Activated naive CD4-positive, alpha-beta T cell treated with anti-CD3 and anti-CD28 coated beads for 36 hours (primary cell): ENCODE measurements around the gene GATA2. TPM values are rescaled to one million over a fixed set of nuclear protein-coding genes. Genes with fewer than 3 reads are reported as not detected.

Experiments used
- CTCF ChIA-PET: fragments of 350-600 bp; sonication (Branson Sonifier 250); formaldehyde crosslinking; loops from one replicate; lab custom pipeline; 2021; ENCODE audit warnings: antibody characterized with exemption; lab: Charles Lee
- DNase-seq: peaks from one replicate; pipeline ENCODE4 v3.0.0-alpha.2; 2020
- H3K27ac Mint-ChIP-seq: one replicate; pipeline ENCODE4 v1.8.0; 2021; ENCODE audit warnings: mild to moderate bottlenecking, mixed read lengths
- H3K27me3 Mint-ChIP-seq: one replicate; pipeline ENCODE4 v1.8.0; 2021; ENCODE audit warnings: low read depth, mixed read lengths
- H3K36me3 Mint-ChIP-seq: one replicate; pipeline ENCODE4 v1.8.0; 2021; ENCODE audit warnings: low read depth, mixed read lengths
- H3K4me1 Mint-ChIP-seq: one replicate; pipeline ENCODE4 v1.8.0; 2021; ENCODE audit warnings: low read depth, mixed read lengths
- H3K4me3 Mint-ChIP-seq: one replicate; pipeline ENCODE4 v1.8.0; 2021; ENCODE audit warnings: mild to moderate bottlenecking, moderate library complexity, mixed read lengths
- H3K9me3 Mint-ChIP-seq: one replicate; pipeline ENCODE4 v1.8.0; 2021; ENCODE audit warnings: mixed read lengths
- intact Hi-C: fragments of 100-400 bp; cut with micrococcal nuclease; formaldehyde crosslinking; loops from one replicate; pipeline ENCODE4 v1.15.1; 2023
- total RNA-seq, 2 experiments: library from RNA; stranded (reverse); gene quantifications; one replicate each; pipeline ENCODE4 v1.2.3, GENCODE V29; 2021

Gene GATA2
- total RNA-seq, 2 experiments from 2014 or later, result 0.35 TPM; not detected in 1

DNA sequence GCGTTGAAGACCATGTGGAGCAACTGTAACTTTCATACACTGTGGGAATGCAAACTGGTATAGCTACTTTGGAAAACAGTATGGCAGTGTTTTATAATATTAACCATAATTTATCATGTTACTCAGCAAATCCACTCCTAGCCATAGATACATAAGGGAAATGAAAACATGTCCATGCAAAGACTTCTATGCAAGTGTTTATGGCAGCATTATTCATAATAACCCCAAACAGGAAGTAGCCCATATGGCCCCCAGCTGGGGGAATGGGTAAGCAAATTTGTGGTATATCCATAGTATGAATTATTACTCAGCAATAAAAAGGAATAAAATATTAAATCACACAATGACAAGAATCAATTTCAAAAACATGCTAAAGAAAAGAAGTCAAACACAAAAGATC is 23.0 kb upstream of the GATA2 start:
- H3K4me1 Mint-ChIP-seq, result no peaks in the 10 kb centered on the region
- no peak overlapping the region for H3K4me3 Mint-ChIP-seq

DNA sequence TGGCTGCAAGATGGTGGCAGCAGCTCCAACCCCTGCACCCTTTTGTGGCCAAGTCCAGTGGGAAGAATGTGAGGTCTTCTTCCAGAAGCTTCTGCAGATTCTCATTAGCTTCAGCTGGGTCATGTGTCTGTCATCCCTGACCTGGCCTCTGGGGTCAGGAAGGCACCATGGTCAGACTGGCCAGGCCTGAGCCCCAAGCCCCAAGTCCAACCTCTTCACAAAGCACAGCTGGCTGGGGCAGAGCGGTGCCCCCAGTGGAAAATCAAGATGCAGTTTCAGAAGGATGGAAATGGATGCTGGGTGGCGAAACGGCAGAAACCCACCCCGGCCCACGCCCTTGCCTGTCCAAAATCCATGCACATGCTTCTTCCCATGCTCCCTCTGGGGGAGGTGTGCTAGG is 15.9 kb upstream of the GATA2 start:
- Mint-ChIP-seq H3K27ac (no peak overlapping the region), H3K4me3 (no peak overlapping the region), H3K36me3 (peaks cover under 1% of the 10 kb centered on the region), H3K4me1 (no peaks in the 10 kb centered on the region), H3K27me3 (peaks cover 20% of the 10 kb centered on the region), H3K9me3 (peaks cover 5% of the 10 kb centered on the region)
- no peak for DNase-seq
- intact Hi-C loops, result no loop called here
- CTCF ChIA-PET, result interaction anchor here (1.0 kb wide), 1 partner anchor 10 kb away, joined by 4 read pairs; no protein-coding TSS in a partner anchor

More for the DNA sequence above, 23.0 kb upstream of the GATA2 start:
- Mint-ChIP-seq H3K9me3 (peaks cover 14% of the 10 kb centered on the region), H3K27me3 (peaks cover 44% of the 10 kb centered on the region), H3K27ac (no peak overlapping the region), H3K36me3 (peaks cover 2% of the 10 kb centered on the region)
- CTCF ChIA-PET, result no interaction called here
- no peak for DNase-seq
- intact Hi-C loops, result no loop called here

GRCh38 chr3:128506754-128507153 is 13.8 kb upstream of the GATA2 start:
- Mint-ChIP-seq H3K4me3 (no peak overlapping the region), H3K36me3 (no peaks in the 10 kb centered on the region), H3K27ac (no peak overlapping the region), H3K4me1 (no peaks in the 10 kb centered on the region), H3K27me3 (peaks cover 18% of the 10 kb centered on the region), H3K9me3 (no peaks in the 10 kb centered on the region)
- intact Hi-C loops, result no loop called here
- no peak for DNase-seq
- CTCF ChIA-PET, result interaction anchor here (0.7 to 1.7 kb wide), 7 partner anchors 8 to 280 kb away, joined by 3 to 7 read pairs (median 3); no protein-coding TSS in a partner anchor

DNA sequence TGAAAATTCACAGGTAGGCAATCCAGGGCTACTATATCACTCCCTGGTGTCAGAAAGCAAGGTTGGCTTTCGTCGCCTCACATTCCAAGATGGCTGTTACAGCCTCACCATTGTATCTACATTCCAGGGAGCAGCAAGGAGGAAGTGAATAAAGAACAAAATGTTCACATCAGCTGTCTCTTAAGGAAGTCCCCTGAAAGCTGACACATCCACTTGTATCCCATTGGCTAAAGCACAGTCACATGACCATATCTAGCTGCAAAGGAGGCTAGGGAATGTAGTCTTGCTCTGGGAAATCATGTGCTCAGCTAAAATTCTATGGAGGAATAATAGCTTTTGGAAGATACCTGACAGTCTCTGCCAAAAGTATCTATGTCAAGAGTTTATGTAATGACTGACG is 12.8 kb upstream of the GATA2 start:
- intact Hi-C loops, result no loop called here
- CTCF ChIA-PET, result interaction anchor here (0.7 to 1.7 kb wide), 8 partner anchors 9 to 279 kb away, joined by 3 to 7 read pairs (median 3); no protein-coding TSS in a partner anchor
- no peaks in the 10 kb centered on the region for H3K9me3 Mint-ChIP-seq
- H3K4me1 Mint-ChIP-seq, result no peaks in the 10 kb centered on the region
- no peak overlapping the region for H3K4me3 Mint-ChIP-seq
- H3K36me3 Mint-ChIP-seq, result no peaks in the 10 kb centered on the region
- no peak for DNase-seq
- no peak overlapping the region for H3K27ac Mint-ChIP-seq
- H3K27me3 Mint-ChIP-seq, result peaks cover 15% of the 10 kb centered on the region

- DNase-seq, result no peak
- no peak overlapping the region for H3K27ac Mint-ChIP-seq
- H3K27me3 Mint-ChIP-seq, result peaks cover 12% of the 10 kb centered on the region
- H3K4me1 Mint-ChIP-seq, result no peaks in the 10 kb centered on the region
- no peak overlapping the region for H3K4me3 Mint-ChIP-seq
- no peaks in the 10 kb centered on the region for H3K36me3 Mint-ChIP-seq
- intact Hi-C loops, result no loop called here
- H3K9me3 Mint-ChIP-seq, result no peaks in the 10 kb centered on the region
- CTCF ChIA-PET, result interaction anchor here (0.7 to 1.6 kb wide), 4 partner anchors 8 to 198 kb away, joined by 3 to 7 read pairs (median 4); no protein-coding TSS in a partner anchor
These were observed 12.1 kb upstream of the GATA2 start for GRCh38 chr3:128504963-128505730.

DNA sequence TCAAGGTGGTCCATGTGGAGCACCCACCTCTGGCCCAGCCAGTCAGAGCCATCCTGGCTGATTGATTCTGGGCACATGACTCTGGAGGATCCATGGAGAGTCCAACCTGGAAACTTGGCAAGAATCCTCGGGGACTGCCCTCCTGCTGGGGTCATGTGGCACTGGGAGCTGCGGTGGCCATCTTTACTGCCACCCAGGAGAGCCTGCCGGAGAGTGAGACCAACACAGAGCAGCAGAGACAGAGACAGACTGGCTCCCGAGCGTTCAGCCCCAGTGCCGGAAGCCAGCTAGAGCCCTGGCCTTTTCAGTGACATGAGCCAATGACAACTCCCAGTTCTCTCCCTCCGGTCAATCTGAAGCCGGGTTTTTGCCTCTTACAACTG is 11.5 kb upstream of the GATA2 start:
- Mint-ChIP-seq H3K27ac (no peak overlapping the region), H3K27me3 (peaks cover 12% of the 10 kb centered on the region), H3K4me3 (no peak overlapping the region), H3K4me1 (no peaks in the 10 kb centered on the region), H3K36me3 (no peaks in the 10 kb centered on the region), H3K9me3 (no peaks in the 10 kb centered on the region)
- DNase-seq, result no peak
- intact Hi-C loops, result no loop called here
- CTCF ChIA-PET, result interaction anchor here (1.1 kb wide), 1 partner anchor 78 kb away, joined by 3 read pairs; no protein-coding TSS in a partner anchor

DNA sequence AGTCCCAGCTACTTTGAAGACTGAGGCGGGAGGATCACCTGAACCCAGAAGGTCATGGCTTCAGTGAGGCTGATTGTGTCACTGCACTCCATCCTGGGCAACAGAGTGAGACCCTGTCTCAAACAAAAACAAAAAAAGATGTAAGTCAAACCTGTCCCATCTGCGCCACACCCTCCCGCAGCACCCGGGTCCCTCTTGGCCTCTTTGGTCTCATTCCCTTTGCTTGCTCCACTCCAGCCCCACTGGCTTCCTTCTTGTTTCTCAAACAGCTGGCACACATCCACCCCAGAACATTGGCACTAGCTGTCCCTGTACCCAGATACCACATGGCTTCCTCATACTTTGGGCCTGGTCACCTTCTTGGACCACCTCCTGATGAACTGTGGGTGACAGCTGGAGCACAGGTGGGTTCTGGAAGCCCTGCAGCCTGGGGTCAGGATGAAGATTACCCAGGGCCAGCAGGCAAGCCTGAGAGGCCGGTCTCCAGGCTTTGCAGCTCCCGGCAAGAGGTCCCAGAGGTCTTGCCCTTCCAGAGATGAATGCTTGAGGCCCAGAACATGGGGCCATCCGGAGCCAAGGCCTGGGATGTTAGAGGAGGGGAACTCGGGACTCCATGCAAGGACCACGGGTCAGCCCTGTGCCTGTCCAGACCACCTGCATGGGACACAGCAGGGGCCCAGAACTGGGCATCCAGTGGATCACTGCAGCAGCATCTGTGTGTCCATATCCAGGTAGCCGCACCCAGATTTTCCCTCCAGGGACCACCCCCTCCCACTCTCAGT is 10.9 kb upstream of the GATA2 start:
- H3K4me3 Mint-ChIP-seq, result no peak overlapping the region
- peaks cover 10% of the 10 kb centered on the region for H3K27me3 Mint-ChIP-seq
- H3K4me1 Mint-ChIP-seq, result no peaks in the 10 kb centered on the region
- DNase-seq, result no peak
- no peak overlapping the region for H3K27ac Mint-ChIP-seq
- H3K36me3 Mint-ChIP-seq, result no peaks in the 10 kb centered on the region
- CTCF ChIA-PET, result interaction anchor here (1.2 kb wide), 1 partner anchor 105 kb away, joined by 4 read pairs; no protein-coding TSS in a partner anchor
- no peaks in the 10 kb centered on the region for H3K9me3 Mint-ChIP-seq
- intact Hi-C loops, result no loop called here

DNA sequence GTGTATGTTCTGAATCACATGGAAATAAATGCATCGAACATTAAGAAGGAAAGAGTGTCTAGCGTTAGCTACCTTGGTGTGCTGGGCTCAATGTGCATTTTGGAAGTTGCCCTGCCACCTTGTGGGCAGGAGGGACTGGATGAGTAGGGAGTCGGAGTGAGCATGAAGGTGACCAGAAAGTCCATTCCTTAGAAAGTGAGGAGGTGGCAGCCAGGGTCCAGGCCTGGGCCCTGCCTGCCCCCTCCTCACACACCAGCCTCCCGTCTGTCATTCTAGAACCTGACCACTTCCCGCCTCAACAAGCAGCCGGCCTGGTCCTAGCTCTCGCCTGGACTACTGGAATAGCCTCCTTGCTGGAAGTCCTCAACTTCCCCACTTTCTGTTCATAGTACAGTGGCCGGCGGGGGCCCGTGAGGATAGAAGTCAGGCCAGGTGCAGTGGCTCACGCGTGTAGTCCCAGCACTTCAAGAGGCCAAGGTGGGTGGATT is 10.2 kb upstream of the GATA2 start:
- Mint-ChIP-seq H3K9me3 (no peaks in the 10 kb centered on the region), H3K4me1 (no peaks in the 10 kb centered on the region), H3K27me3 (peaks cover 15% of the 10 kb centered on the region), H3K4me3 (no peak overlapping the region), H3K27ac (no peak overlapping the region), H3K36me3 (no peaks in the 10 kb centered on the region)
- no peak for DNase-seq
- intact Hi-C loops, result no loop called here
- CTCF ChIA-PET, result interaction anchor here (1.2 kb wide), 1 partner anchor 106 kb away, joined by 4 read pairs; no protein-coding TSS in a partner anchor

DNA sequence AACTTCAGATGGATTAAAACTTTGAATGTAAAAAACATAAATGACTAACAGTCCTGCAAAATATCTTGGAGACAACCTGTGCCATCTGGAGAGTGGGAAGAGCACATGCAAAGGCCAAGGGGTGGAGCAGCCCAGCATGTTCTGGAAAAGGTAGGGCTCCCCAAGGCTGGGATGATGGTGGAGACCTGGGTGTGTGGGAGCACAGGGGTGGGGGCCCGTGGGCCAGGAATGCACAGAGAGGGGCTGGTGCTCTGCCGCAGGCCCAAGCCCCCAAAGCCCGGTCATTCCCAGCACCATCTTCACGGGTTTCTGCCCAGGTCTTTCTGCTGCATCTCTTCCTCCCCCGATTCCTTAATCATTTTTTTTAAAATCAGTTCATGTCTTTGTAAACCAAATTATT is 9.7 kb upstream of the GATA2 start:
- CTCF ChIA-PET, result no interaction called here

GRCh38 chr3:128501431-128501830 is 8.4 kb upstream of the GATA2 start:
- Mint-ChIP-seq H3K27me3 (peaks cover 24% of the 10 kb centered on the region), H3K9me3 (no peaks in the 10 kb centered on the region), H3K4me3 (no peak overlapping the region), H3K27ac (no peak overlapping the region), H3K4me1 (no peaks in the 10 kb centered on the region), H3K36me3 (no peaks in the 10 kb centered on the region)
- intact Hi-C loops, result loop anchor here (2.0 kb wide), 1 partner anchor 83 kb away; no protein-coding TSS in a partner anchor
- no peak for DNase-seq
- CTCF ChIA-PET, result interaction anchor here (1.6 kb wide), 1 partner anchor 75 kb away, joined by 5 read pairs; no protein-coding TSS in a partner anchor

More for the DNA sequence above, 9.7 kb upstream of the GATA2 start:
- Mint-ChIP-seq H3K36me3 (no peaks in the 10 kb centered on the region), H3K4me3 (no peak overlapping the region), H3K9me3 (no peaks in the 10 kb centered on the region), H3K27me3 (peaks cover 15% of the 10 kb centered on the region), H3K4me1 (no peaks in the 10 kb centered on the region), H3K27ac (no peak overlapping the region)
- intact Hi-C loops, result no loop called here
- DNase-seq, result no peak

DNA sequence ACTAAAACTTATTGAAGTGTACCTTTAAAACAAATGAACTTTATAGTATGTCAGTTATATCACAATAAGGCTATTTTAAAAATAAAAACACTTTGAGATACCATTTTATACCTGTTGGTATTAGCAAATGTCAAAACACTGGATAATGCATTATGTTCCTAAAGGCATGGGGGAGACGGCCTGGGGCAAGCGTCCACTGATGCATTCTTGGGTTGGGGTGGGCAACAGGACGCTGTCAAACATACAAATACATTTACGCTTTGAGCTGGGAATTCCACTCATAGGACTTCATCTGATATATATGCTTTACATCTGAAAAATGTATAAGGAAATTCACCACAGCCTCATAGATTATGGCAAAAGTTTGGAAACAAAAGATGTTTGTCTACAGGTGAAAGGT is 7.6 kb upstream of the GATA2 start:
- Mint-ChIP-seq H3K4me1 (no peaks in the 10 kb centered on the region), H3K27me3 (peaks cover 30% of the 10 kb centered on the region), H3K4me3 (no peak overlapping the region), H3K36me3 (no peaks in the 10 kb centered on the region), H3K27ac (no peak overlapping the region), H3K9me3 (no peaks in the 10 kb centered on the region)
- CTCF ChIA-PET, result interaction anchor here (1.6 kb wide), 1 partner anchor 75 kb away, joined by 5 read pairs; no protein-coding TSS in a partner anchor
- DNase-seq, result no peak
- intact Hi-C loops, result loop anchor here (2.0 kb wide), 1 partner anchor 84 kb away; no protein-coding TSS in a partner anchor
